ENCODE measurements around the gene LPIN3. TPM values are rescaled to one million over a fixed set of nuclear protein-coding genes. Genes with fewer than 3 reads are reported as not detected.

Gene LPIN3
- total RNA-seq, 1 experiment from 2014 or later: 3.8 TPM

DNA sequence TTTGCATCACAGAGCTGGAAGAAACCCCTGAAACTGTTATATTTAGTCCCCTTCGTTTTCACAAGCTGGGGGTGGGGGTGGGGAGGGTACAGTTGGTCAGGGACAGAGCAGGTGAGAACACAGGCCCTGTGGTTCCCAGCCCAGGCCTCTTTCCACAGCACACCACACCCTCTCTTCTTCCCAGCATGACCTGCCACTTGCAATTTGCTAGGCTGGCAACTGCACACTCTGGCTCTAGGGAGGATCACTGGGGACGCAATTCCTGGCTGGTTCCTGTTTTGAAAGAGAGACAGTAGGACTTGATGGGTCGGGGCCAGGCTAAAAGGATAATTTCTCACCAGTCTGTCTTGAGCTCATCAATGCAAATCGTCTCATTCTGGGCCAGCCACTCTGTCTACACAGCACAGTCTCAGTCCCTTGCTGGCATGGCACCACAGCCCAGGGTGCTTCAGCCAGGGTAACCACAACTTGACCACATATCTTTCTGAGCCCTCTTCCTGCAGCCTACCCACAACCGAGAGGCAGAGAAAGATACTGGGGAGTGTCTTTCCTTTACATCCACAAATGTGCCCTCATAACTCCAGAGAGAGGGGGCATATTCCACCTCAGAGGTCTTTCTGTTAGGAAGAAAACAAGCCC is 67.7 kb downstream of the LPIN3 start:
- Mint-ChIP-seq H3K4me1 (no peaks in the 10 kb centered on the region), H3K27ac (0 out of 7 replicates have a peak overlapping the region, but pooled peaks of 1 of the 3 experiments have one; percentile 11), H3K27me3 (ENCODE audit: low read depth) (no peaks in the 10 kb centered on the region), H3K36me3 (ENCODE audit: insufficient read depth in 1 of 3, low read depth in 3 of 3) (peaks cover 30 to 88% (median 86%) of the 10 kb centered on the region in 3 experiments), H3K9me3 (no peaks in the 10 kb centered on the region), H3K4me3 (no peak overlapping the region)
- no peak overlapping the region for H3K4ac ChIP-seq (ENCODE audit: low read depth, low read length)
- no peak overlapping the region for H2BK20ac ChIP-seq (ENCODE audit: low read depth, low read length, poor library complexity, severe bottlenecking)
- H4K91ac ChIP-seq (ENCODE audit: insufficient read length, low read depth, low read length): no peak overlapping the region
- H2BK120ac ChIP-seq (ENCODE audit: low read depth, low read length, poor library complexity, severe bottlenecking): no peak overlapping the region
- no peak overlapping the region for H2BK5ac ChIP-seq (ENCODE audit: insufficient read length, low read length)
- no peak overlapping the region for H3K18ac ChIP-seq (ENCODE audit: insufficient read length, low read depth, low read length)
- H3K9me3 ChIP-seq (ENCODE audit: control insufficient read depth, low read depth, low read length): no peaks in the 10 kb centered on the region
- H4K20me1 ChIP-seq (ENCODE audit: control insufficient read depth, insufficient read depth, insufficient read length): no peaks in the 10 kb centered on the region
- no peak overlapping the region for H3K9ac ChIP-seq (ENCODE audit: extremely low read depth, insufficient read length, low read length)
- H3K79me1 ChIP-seq (ENCODE audit: insufficient read depth, low read depth, low read length, poor library complexity, severe bottlenecking): no peaks in the 10 kb centered on the region
- no peaks in the 10 kb centered on the region for H3K23me2 ChIP-seq (ENCODE audit: insufficient read length, low read depth, low read length, poor library complexity, severe bottlenecking)
- no peak for TF ChIP-seq CTCF (conservative IDR thresholded peaks at IDR 0.05)
- H3K27me3 ChIP-seq (ENCODE audit: insufficient read depth, low read length): no peaks in the 10 kb centered on the region
- H3K4me2 ChIP-seq (ENCODE audit: insufficient read depth, insufficient read length, low read length): no peak overlapping the region
- H3K23ac ChIP-seq (ENCODE audit: insufficient read length, low read depth, low read length): no peak overlapping the region
- H4K8ac ChIP-seq (replicated peaks; ENCODE audit: insufficient read length, low read depth, low read length): no peak overlapping the region
- H3K14ac ChIP-seq (ENCODE audit: insufficient read depth, low read length): no peak overlapping the region
- H2AK5ac ChIP-seq (ENCODE audit: insufficient read length, low read length): no peak overlapping the region
- no peaks in the 10 kb centered on the region for H3K4me1 ChIP-seq (ENCODE audit: insufficient read depth, low read length)
- DNase-seq: no peak
- H4K5ac ChIP-seq (ENCODE audit: insufficient read length, low read depth, low read length): no peak overlapping the region
- no peak overlapping the region for H3T11ph ChIP-seq (ENCODE audit: low read length)
- H2BK12ac ChIP-seq (ENCODE audit: insufficient read length, low read depth, low read length): no peak overlapping the region
- no peak overlapping the region for H3K56ac ChIP-seq (ENCODE audit: insufficient read length, low read depth, low read length)
- no peak overlapping the region for H3K27ac ChIP-seq (ENCODE audit: insufficient read length, low read depth, low read length)
- no CpG with 5 or more reads among the region's 5 CpGs for WGBS (ENCODE audit: extremely low coverage, insufficient read length, low lambda C conversion rate)
- H2AFZ ChIP-seq (ENCODE audit: low read length): no peak overlapping the region
- no peaks in the 10 kb centered on the region for H3K79me2 ChIP-seq (ENCODE audit: insufficient read depth, low read length)
- no peak overlapping the region for H2BK15ac ChIP-seq (ENCODE audit: low read depth, low read length)

Measured in H9 (cell line).